Activated naive CD8-positive, alpha-beta T cell (primary cell): Measurements from ENCODE around the gene AMMECR1.
A peak's percentile ranks its signal among the peaks of the same experiment; 100 is the strongest.

ENCODE experiments used
- H3K27ac Mint-ChIP-seq: one replicate; pipeline ENCODE4 v1.8.0; 2021; ENCODE audit warnings: mixed read lengths
- H3K27me3 Mint-ChIP-seq: one replicate; pipeline ENCODE4 v1.8.0; 2021; ENCODE audit warnings: mixed read lengths
- H3K36me3 Mint-ChIP-seq: one replicate; pipeline ENCODE4 v1.8.0; 2021; ENCODE audit warnings: mixed read lengths
- H3K4me1 Mint-ChIP-seq: one replicate; pipeline ENCODE4 v1.8.0; 2021; ENCODE audit warnings: low read depth, mixed read lengths
- H3K4me3 Mint-ChIP-seq: one replicate; pipeline ENCODE4 v1.8.0; 2021; ENCODE audit warnings: mild to moderate bottlenecking, mixed read lengths
- H3K9me3 Mint-ChIP-seq: one replicate; pipeline ENCODE4 v1.8.0; 2021; ENCODE audit warnings: low read depth, mixed read lengths

The AMMECR1 gene

GRCh38 chrX:110320381-110320987 lies 2.6 kb upstream of the AMMECR1 start:
- Mint-ChIP-seq H3K27ac (no peak overlapping the region), H3K9me3 (no peaks in the 10 kb centered on the region), H3K4me3 (no peak overlapping the region), H3K4me1 (peaks cover 12% of the 10 kb centered on the region), H3K36me3 (no peaks in the 10 kb centered on the region), H3K27me3 (no peaks in the 10 kb centered on the region)

GRCh38 chrX:110318664-110318968 lies 731 bp upstream of the AMMECR1 start:
- Mint-ChIP-seq H3K36me3 (no peaks in the 10 kb centered on the region), H3K4me3 (peak overlapping the region; percentile 93), H3K9me3 (no peaks in the 10 kb centered on the region), H3K27me3 (no peaks in the 10 kb centered on the region), H3K4me1 (peaks cover 23% of the 10 kb centered on the region), H3K27ac (peak overlapping the region; percentile 95)

- Mint-ChIP-seq H3K36me3 (no peaks in the 10 kb centered on the region), H3K27ac (peak overlapping the region; percentile 82), H3K27me3 (no peaks in the 10 kb centered on the region), H3K4me1 (peaks cover 32% of the 10 kb centered on the region), H3K4me3 (peak overlapping the region; percentile 93), H3K9me3 (no peaks in the 10 kb centered on the region)
Measured at GRCh38 chrX:110317061-110317819, 645 bp downstream of the AMMECR1 start.

- H3K4me3 Mint-ChIP-seq = peak overlapping the region; percentile 93
- peak overlapping the region; percentile 82 for H3K27ac Mint-ChIP-seq
- no peaks in the 10 kb centered on the region for H3K9me3 Mint-ChIP-seq
- peaks cover 37% of the 10 kb centered on the region for H3K4me1 Mint-ChIP-seq
- no peaks in the 10 kb centered on the region for H3K36me3 Mint-ChIP-seq
- H3K27me3 Mint-ChIP-seq = no peaks in the 10 kb centered on the region
Measured at GRCh38 chrX:110316351-110317060, 1.4 kb downstream of the AMMECR1 start.

GRCh38 chrX:110315551-110315950 lies 2.3 kb downstream of the AMMECR1 start:
- Mint-ChIP-seq H3K4me3 (peak overlapping the region; percentile 93), H3K36me3 (no peaks in the 10 kb centered on the region), H3K4me1 (peaks cover 47% of the 10 kb centered on the region)

GRCh38 chrX:110311437-110312230 lies 6.3 kb downstream of the AMMECR1 start:
- Mint-ChIP-seq H3K4me1 (peaks cover 65% of the 10 kb centered on the region), H3K4me3 (peak overlapping the region; percentile 22), H3K27ac (peak overlapping the region; percentile 54), H3K36me3 (no peaks in the 10 kb centered on the region), H3K27me3 (no peaks in the 10 kb centered on the region), H3K9me3 (no peaks in the 10 kb centered on the region)

More at GRCh38 chrX:110315551-110315950, 2.3 kb downstream of the AMMECR1 start:
- Mint-ChIP-seq H3K9me3 (no peaks in the 10 kb centered on the region), H3K27me3 (no peaks in the 10 kb centered on the region), H3K27ac (no peak overlapping the region)

- Mint-ChIP-seq H3K36me3 (no peaks in the 10 kb centered on the region), H3K9me3 (no peaks in the 10 kb centered on the region), H3K27me3 (no peaks in the 10 kb centered on the region), H3K4me3 (peak overlapping the region; percentile 23), H3K4me1 (peaks cover 61% of the 10 kb centered on the region), H3K27ac (peak overlapping the region; percentile 30)
Measured at GRCh38 chrX:110310896-110311295, 7.0 kb downstream of the AMMECR1 start.

- H3K4me3 Mint-ChIP-seq = no peak overlapping the region
- H3K9me3 Mint-ChIP-seq = no peaks in the 10 kb centered on the region
- H3K36me3 Mint-ChIP-seq = no peaks in the 10 kb centered on the region
- peak overlapping the region; percentile 22 for H3K27ac Mint-ChIP-seq
- H3K4me1 Mint-ChIP-seq = peaks cover 57% of the 10 kb centered on the region
- no peaks in the 10 kb centered on the region for H3K27me3 Mint-ChIP-seq
Measured at GRCh38 chrX:110310000-110310790, 7.7 kb downstream of the AMMECR1 start.

GRCh38 chrX:110308220-110308619 lies 9.7 kb downstream of the AMMECR1 start:
- H3K4me1 Mint-ChIP-seq = peaks cover 54% of the 10 kb centered on the region

GRCh38 chrX:110304884-110305283 lies 13.0 kb downstream of the AMMECR1 start:
- Mint-ChIP-seq H3K36me3 (peaks cover 5% of the 10 kb centered on the region), H3K9me3 (no peaks in the 10 kb centered on the region), H3K4me3 (no peak overlapping the region), H3K27me3 (no peaks in the 10 kb centered on the region), H3K4me1 (peaks cover 31% of the 10 kb centered on the region), H3K27ac (peak overlapping the region; percentile 23)

More at GRCh38 chrX:110308220-110308619, 9.7 kb downstream of the AMMECR1 start:
- Mint-ChIP-seq H3K36me3 (no peaks in the 10 kb centered on the region), H3K27me3 (no peaks in the 10 kb centered on the region), H3K27ac (no peak overlapping the region), H3K4me3 (no peak overlapping the region), H3K9me3 (no peaks in the 10 kb centered on the region)

GRCh38 chrX:110304371-110304770 lies 13.5 kb downstream of the AMMECR1 start:
- Mint-ChIP-seq H3K9me3 (no peaks in the 10 kb centered on the region), H3K4me1 (peaks cover 26% of the 10 kb centered on the region), H3K36me3 (peaks cover 5% of the 10 kb centered on the region), H3K27me3 (no peaks in the 10 kb centered on the region), H3K4me3 (no peak overlapping the region), H3K27ac (no peak overlapping the region)

GRCh38 chrX:110302975-110303374 lies 14.9 kb downstream of the AMMECR1 start:
- Mint-ChIP-seq H3K4me1 (peaks cover 17% of the 10 kb centered on the region), H3K27me3 (no peaks in the 10 kb centered on the region), H3K36me3 (peaks cover 5% of the 10 kb centered on the region), H3K27ac (no peak overlapping the region), H3K9me3 (no peaks in the 10 kb centered on the region), H3K4me3 (no peak overlapping the region)

- Mint-ChIP-seq H3K27ac (no peak overlapping the region), H3K36me3 (peaks cover 9% of the 10 kb centered on the region), H3K4me3 (no peak overlapping the region), H3K4me1 (peaks cover 17% of the 10 kb centered on the region), H3K27me3 (no peaks in the 10 kb centered on the region), H3K9me3 (peaks cover 5% of the 10 kb centered on the region)
Measured at GRCh38 chrX:110301194-110301593, 16.7 kb downstream of the AMMECR1 start.

- peaks cover 7% of the 10 kb centered on the region for H3K36me3 Mint-ChIP-seq
- no peaks in the 10 kb centered on the region for H3K27me3 Mint-ChIP-seq
- H3K9me3 Mint-ChIP-seq = peaks cover 5% of the 10 kb centered on the region
Measured at GRCh38 chrX:110294087-110294486, 23.8 kb downstream of the AMMECR1 start.

More at GRCh38 chrX:110294087-110294486, 23.8 kb downstream of the AMMECR1 start:
- H3K4me1 Mint-ChIP-seq = peaks cover 15% of the 10 kb centered on the region
- H3K27ac Mint-ChIP-seq = no peak overlapping the region
- H3K4me3 Mint-ChIP-seq = no peak overlapping the region
